Astrocyte of the hippocampus (primary cell): ENCODE data around the gene EPO.
"Not testable (repeated sequence)": the region's sequence is repeated elsewhere in the genome, so short reads cannot be mapped to it uniquely, and the experiment has no call there.

Source experiments
- DNase-seq: peaks from one replicate; pipeline ENCODE4 v3.0.0; 2011; ENCODE audit warnings: low read depth, low spot score

The EPO gene

GRCh38 chr7:100682991-100683658 is 37.1 kb upstream of the EPO start:
- DNase-seq: no peak

GRCh38 chr7:100683659-100684533 is 36.4 kb upstream of the EPO start:
- no peak for DNase-seq

DNA sequence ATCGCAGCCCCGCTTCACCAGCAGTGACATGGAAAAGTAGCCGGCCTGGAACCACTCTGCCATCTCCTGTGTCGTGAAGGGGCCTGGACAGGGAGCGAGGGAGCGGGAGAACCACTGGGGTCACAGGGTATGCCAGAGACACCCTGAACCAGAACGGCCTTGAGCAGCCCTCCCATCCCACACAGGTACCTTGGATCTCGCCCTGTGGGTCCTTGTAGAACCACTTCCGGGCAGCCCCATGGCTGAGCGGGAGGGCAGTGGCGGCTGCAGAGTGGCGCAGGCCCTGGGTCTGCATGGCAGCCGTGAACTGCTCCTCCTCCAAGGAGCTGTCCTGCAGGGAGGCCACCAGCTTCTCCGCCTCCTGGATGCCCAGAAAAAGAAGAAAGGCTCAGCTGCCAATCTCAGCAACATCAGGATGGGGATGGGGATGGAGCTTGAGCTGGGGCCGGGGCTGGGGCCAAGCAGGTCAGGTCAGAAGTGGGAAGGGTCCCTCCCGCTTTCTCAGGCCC is 35.7 kb upstream of the EPO start:
- no peak for DNase-seq

DNA sequence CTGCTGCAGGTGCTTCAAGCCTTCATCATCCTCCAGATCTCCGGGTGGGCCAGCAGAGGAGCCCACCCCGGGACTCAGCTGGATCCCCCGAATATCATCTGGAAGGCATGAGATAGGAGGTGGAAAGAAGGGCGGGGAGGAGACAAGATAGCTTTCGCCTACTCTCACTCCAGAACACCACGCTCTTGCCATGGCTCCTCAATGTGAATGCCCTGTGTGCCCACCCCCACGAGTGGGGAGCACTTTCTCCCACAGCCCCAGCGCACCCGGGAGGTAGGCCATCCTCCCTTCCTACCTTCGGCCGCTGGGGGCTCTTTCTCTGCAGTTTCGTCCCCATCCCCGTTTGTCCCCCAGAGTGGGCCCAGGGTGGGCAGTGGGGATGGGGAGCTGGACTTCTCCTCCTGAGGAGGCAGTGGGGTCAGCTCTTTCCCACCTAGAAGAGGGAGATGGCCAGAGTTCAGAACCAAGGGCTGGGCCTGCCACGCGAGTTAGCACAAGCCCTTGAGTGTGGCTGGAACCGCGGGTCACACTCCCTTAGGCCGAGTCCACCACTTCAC is 35.1 kb upstream of the EPO start:
- no peak for DNase-seq

DNA sequence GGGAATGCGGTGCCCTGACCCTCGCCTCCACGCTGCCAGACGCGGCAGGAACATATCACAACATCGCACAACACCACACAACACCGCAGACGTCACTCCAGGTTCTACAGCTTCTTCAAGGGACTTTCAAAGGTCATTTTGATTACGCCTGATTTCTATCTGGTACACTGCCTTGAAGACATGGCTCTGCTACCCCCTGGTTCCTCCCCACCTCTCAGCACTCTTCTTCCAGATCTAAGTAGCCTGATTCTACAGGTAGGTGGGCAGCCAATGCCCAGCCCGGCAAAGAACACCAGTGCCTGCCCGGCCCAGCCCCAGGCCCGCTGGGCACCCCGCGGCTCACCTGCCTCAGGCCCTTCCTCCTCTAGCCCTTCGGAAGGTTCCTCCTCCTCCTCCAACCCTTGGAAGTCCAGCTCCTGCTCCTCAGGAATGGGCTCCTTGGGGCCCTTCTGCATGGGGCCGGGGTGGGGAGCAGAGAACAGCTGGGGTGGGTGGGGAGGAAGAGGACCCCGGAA is 34.6 kb upstream of the EPO start:
- no peak for DNase-seq

GRCh38 chr7:100686201-100686821 is 34.0 kb upstream of the EPO start:
- DNase-seq: no peak

DNA sequence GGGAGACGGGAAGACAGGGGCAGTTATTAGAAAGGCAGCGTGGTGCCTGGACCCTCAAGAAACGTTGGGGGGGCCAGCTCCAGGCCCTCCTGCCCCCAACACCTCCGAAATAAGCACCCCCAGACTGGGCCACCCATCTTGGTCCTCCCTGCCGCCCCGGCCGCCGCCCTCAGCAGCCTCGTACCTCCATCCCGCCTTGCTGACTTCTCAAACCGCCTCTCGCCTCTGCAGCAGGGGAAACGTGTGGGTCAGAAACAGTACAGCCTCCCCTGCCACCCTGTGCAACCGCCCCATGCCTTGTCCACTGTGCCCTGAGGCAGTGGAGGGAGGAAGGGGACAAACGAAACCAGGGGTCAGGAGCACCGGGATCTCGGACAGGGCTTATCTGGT is 33.5 kb upstream of the EPO start:
- DNase-seq: no peak

- DNase-seq: no peak
Observed at GRCh38 chr7:100687261-100687660, 33.0 kb upstream of the EPO start.

- no peak for DNase-seq
Observed at GRCh38 chr7:100687751-100688300, 32.4 kb upstream of the EPO start.

GRCh38 chr7:100688326-100688860 is 31.9 kb upstream of the EPO start:
- no peak for DNase-seq

- DNase-seq: no peak
Observed at GRCh38 chr7:100689230-100690135, 30.8 kb upstream of the EPO start.

DNA sequence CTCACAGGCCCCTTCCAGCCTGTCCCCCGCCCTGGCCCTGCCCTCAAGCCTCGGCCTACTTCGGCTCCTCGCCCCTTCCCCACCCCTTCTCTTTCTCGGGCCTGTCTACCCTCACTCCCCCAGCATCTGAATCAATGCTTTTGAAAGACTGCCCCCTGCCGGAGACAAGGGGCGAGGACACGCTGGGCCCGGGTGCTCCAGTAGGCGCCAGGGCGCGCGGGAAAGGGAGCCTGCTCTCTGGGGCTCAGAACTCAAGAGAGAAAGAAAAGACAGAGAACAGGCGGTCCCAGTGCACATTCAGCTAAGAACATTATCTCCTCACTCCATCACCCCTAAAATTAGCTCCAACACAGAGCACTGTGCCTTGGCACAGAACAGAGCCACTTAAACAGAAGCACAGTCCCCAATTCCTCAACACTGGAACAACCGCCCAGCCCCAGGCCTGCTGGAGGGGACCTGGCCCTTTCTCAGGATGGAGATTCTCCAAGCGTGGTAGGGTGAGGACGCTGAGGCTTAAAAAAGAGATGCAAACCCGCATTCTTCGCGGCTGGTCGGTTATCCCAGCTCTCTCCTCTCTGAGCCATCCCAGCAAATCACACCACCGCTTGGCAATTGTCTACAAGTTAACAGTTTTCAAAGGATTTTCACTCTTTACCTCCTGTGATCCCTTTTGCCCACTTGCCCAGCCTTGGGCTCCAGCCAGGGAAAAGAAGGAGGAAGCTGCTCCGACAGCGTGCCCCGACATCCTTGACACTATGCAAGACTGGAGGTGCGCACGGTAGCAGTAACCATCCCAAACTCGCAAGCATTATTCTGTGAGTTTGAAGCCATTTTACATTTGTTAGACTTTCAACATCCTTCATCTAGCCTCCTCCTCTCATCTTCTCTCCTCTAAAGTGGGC is 28.3 kb upstream of the EPO start:
- peak; percentile 90 for DNase-seq

- DNase-seq: no peak
Observed at GRCh38 chr7:100692578-100692961, 27.7 kb upstream of the EPO start.

GRCh38 chr7:100693312-100694097 is 26.8 kb upstream of the EPO start:
- peak; percentile 39 for DNase-seq

DNA sequence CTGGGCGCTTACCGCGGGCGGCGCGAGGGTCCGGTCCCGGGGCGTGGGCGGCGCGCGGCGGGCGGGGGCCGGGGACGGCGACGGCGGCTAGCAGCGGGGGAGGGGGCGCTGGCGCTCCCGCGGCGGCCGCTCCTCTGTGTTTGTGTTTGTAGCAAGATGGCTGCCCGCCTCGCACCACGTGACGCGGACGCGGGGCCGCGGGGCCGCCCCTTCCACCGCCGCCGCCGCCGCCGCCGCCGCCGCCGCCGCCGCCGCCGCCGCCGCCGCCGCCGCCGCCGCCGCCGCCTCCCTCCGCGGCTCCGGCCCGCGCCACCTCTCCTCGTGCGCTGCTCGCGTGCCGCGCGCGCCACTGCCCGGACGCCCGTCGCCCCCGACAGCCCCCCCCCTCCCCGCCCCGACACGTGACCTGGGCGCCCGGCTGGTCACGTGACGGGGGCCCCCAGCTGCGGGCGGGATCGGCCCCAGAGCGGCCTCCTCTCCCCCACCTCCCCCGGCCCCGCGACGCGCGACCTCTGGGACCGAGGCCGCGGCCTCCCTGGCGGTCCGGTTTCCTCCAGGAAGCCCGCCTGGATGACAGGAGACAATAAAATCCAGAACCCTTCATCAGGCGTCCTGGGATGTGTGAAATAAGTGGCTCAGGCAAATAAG is 26.0 kb upstream of the EPO start, which contains the start of gene GIGYF1:
Gene GIGYF1 (minus strand): TSS at position 153 of the 648 bp plus-strand sequence. CDS start 6,012 bp downstream, outside the sequence.
- peak; percentile 86 for DNase-seq

DNA sequence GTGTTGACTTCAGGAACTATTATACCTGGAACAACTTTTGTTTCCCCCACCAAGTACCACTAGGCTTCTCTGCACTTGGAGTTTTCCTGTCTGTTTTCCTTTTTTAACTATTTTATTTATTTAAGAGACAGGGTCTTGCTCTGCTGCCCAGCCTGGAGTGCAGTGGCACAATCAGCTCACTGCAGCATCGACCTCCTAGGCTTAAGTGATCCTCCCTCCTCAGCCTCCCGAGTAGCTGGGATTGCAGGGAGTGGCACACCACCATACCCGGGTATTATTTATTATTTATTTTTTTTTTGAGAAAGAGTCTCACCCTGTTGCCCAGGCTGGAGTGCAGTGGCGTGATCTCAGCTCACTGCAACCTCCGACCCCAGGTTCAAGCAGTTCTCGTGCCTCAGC is 24.1 kb upstream of the EPO start:
- DNase-seq: no peak

- DNase-seq: no peak
Observed at GRCh38 chr7:100699018-100699417, 21.2 kb upstream of the EPO start.

GRCh38 chr7:100701089-100701488 is 19.2 kb upstream of the EPO start:
- DNase-seq: not testable (repeated sequence)
